ENCODE data around the gene PARD3. TPM values are rescaled to one million over a fixed set of nuclear protein-coding genes. Genes with fewer than 3 reads are reported as not detected.
"Not testable (repeated sequence)": the region's sequence is repeated elsewhere in the genome, so short reads cannot be mapped to it uniquely, and the experiment has no call there.

PARD3 gene
- polyA plus RNA-seq, 3 donors, result 79.3 to 88.4 (median 87.3) TPM

DNA sequence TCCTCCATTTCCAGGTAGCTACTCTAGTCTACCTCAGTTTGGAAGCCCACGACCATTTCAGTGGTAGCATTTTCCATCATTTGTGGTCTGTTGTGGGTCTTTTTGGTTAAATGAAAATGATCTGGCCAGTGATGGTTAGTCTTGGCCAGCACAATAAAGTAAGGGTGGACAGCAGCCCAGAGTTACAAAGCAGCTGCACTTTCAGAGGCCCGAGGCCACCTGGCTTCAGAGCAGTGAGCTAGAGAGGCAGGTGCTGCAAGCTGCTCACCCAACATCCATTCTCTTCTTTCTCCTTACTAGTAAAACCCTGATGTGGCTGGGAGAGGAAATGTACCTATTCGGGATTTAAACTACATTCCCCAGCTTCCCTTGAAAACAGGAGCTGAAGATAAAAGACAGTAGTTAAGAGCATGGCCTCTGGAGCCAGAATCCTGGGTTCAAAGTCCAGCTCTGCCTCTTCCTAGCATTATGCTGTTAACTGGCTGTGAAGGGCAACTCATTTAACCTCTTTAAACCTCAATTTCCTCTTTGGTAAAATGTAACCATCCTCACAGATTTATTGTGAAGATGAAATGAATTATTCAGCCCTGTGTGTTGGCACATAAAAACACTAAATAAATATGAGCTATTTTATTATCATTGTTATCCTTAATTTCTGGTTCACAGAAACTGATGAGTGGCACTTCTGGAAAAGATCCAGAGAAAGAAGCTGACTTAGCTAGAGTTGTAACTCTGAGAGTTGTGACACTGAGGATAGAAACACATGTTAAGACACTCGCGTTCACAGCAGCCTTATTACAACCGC is 517.4 kb downstream of the PARD3 start:
- DNase-seq (ENCODE audit: low read depth in 3 of 3, low spot score in 2 of 3), result no peak

DNA sequence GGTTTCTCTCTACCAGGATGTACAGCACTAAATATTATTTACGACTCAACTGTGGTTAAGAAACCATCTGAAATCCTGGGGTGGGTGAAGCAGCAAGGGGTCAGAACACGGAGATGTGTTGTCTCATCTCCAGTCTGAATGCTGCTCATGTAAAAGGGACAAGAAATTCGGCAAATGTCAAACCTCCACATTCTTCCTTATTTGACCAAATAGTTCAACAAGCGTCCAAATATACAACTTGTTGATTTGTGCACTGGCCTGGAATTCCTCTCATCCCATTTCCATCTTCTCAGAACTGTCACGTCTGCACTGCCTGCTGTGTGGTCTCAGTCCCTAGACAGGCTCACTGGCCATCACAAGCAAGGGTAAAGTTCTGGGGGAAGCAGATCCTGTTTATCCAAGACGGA is 520.0 kb downstream of the PARD3 start:
- DNase-seq (ENCODE audit: low read depth in 3 of 3, low spot score in 2 of 3), result peak; percentile 27 to 50 (median 44)

DNA sequence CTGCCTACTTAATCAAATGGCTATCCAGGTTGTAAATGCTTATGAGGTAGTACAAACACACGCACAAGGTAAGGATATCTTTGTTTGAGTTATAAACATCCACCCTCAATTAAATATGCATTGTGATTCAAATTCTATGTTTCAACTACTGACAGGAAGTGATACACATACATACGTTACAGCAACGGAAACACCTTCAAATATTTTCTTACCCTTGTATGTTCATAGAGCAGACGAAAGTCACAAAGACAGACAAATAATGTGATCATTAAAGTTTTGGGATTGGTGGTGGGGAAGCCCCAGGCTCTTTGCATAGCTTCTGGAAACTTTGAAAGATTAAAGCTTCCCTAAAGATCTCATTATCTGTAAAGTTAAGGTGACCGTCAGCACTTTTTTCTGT is 521.0 kb downstream of the PARD3 start:
- DNase-seq (ENCODE audit: low read depth in 3 of 3, low spot score in 2 of 3), result no peak

DNA sequence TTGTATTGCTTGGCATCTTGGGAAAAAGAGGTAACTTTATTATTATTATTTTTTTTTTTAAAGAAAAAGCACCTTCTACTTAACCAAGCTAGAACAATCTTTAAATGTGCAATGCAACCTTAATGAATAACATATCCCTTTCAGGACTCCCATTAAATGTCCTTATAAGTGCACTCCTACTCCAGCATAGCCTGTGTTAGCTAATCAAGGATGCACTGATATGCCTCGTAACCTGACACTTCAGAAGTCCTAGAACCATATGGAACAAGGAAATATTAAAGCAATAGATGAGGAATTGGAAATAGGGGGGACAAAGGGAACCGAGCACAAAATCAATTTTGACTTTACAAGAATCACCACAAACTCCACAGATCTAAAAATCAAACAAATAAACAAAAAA is 522.4 kb downstream of the PARD3 start:
- DNase-seq (ENCODE audit: low read depth in 3 of 3, low spot score in 2 of 3), result no peak

DNA sequence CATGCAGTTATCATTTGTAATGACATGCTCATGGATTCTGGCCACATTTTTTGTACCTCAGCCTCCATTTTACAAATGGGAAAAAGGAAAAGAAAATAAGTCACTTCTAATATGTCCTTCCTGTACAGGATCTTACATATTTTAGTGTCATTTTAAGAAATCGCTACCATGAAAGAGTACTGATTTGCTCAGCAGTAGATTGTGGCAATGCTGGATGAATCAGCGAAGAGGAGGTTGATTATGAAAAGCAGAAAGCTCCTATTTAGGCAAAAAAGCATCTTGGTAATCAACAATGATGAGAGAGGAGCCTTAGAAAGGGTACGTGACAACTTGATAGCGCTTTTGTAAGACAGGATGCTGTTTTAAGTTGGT is 522.9 kb downstream of the PARD3 start:
- DNase-seq (ENCODE audit: low read depth in 3 of 3, low spot score in 2 of 3), result no peak

DNA sequence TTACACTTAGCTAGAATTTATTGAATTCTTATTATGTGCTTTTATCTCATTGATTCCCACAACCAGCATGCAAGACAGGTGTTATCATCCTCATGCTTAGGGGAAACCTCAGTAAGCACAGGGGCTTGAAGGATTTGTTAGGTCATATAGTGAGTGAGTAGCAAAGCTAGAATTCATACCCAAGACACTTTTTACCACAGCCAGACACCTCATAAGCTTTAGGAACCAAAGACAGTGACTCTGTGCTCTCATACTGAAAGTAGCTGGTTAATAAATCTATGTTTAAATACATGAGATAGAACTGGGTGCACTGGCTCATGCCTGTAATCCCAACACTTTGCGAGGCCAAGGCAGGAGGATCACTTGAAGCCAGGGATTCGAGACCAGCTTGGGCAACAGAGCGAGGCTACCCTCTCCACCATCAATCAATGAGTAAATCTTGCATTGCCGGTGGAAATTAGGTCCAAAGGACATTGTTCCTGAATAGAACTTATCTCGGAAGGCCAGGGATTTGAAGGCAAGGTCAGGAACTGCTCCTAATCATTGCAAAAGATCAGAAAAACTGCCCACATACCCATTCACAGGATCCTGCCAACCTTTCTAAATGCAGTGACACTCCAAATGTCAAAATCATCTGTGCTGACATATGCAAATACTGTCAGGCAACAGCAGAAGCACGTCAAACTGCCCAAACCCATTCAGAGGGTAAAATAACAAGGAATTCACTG is 523.5 kb downstream of the PARD3 start:
- DNase-seq (ENCODE audit: low read depth in 3 of 3, low spot score in 2 of 3), result no peak

DNA sequence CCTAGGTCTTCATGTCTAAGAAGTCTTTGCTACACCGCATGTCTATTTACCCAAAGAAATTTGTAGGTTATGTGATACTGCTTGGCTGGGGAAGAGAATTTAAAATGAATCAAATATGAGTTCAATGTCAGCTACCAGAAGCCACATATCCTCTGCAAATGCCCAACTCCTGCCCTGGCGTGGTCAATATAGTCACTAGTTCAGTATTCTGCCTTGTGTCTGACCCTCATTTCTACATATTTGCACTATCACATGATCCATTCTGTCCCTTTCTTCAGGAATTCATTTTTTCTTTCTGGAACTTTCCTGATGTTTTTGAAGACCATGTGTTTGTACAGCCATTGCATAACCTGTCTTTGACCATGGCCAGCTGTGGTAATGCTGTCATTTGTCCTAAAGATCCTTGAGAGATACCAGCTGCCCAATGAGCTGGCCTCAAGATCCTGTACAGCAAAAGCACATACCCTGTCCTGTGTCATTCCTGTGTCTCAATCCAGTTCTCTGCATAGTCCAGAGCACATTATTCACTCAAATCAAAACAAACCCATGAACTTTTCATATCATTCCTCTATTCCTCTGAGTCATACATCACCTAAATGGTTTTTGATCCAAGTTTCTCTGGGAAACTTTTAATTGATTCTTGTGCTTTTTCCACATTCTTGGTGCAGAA is 524.5 kb downstream of the PARD3 start:
- no peak for DNase-seq (ENCODE audit: low read depth in 3 of 3, low spot score in 2 of 3)

DNA sequence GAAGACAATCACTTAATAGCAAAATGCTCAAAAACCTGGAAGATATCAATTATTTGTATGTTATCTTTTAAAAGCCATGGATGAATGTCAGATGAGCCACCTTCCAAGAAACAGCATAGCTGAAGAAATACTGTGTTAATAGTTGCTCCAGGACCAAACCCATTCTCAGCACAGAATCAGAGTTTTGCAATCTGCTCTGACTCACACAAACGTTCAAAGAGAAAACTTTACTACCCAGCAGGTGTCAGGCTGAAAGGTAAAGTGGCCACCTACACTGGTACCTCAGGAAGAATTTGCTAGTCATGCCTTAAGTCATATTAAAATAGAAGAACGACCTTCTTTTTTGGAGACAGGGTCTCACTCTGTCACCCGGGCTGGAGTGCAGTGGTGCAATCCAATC is 526.5 kb downstream of the PARD3 start:
- DNase-seq (ENCODE audit: low read depth in 3 of 3, low spot score in 2 of 3), result no peak

DNA sequence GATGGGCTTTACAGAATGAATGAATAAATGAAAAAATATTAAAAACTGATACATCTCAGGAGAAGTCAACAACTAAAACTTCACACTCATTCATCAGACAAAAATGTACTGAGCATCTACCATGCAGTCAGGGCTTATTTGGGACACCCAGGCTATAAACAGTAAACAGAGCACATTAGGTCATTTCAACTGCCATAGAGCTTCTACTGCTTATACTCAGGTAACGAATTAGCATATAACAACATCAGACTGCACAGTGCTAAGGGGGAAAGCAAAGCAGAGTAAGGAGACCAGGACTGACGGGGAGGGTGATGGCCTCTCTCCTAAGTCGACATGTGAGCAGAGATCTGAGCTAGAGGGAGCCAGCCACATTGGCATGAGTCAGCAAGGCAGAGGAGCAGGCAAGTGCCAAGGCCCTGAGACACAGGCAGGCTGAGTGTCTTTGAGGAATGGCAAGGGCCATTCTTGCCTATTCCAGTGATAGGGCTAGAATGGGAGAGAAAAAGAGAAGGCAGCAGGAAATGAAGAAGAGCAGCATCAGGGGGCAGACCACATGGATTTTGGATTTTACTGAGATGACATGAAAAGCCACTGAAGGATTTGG is 528.9 kb downstream of the PARD3 start:
- no peak for DNase-seq (ENCODE audit: low read depth in 3 of 3, low spot score in 2 of 3)

DNA sequence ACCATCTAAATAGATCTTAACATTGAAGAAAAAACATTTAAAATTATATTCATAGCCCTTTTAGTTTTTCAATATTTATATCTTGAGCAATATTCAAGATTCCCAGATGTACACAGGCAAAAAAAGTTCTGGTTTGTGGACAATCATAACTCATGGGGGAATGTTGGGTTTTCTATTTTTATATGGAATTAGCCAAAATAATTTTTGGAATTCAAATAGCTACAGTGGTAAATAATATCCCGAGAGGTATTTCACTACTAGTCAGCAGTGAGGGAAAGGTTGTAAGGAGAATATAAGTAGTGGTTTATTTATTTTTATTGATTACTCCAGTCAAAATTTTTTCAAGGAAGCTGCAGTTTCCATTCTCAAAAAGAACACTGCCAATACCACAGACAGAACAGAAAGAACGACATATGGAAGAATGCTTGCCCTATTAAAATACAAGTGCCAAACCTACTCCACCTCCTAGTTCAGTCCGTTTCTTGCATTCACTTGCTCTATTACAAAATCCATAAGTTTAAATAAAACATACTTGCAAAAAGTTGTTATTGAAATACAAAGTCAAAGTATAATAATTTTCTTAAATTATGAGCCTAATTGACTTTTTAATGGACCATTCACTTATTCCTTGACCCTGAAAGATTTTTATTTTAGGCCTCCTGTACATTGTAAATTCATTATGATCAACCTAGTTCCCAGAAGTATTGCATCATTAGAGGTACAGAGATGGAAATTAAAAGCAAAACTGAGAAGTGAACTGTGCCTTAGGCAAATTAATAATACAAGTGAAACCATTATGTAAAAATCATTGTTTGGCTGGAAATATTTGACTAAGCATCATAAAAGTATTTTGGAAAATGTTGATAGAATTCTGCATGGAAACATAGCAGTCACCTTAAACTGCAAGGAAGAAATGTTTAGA is 533.2 kb downstream of the PARD3 start:
- no peak for DNase-seq (ENCODE audit: low read depth in 3 of 3, low spot score in 2 of 3)

DNA sequence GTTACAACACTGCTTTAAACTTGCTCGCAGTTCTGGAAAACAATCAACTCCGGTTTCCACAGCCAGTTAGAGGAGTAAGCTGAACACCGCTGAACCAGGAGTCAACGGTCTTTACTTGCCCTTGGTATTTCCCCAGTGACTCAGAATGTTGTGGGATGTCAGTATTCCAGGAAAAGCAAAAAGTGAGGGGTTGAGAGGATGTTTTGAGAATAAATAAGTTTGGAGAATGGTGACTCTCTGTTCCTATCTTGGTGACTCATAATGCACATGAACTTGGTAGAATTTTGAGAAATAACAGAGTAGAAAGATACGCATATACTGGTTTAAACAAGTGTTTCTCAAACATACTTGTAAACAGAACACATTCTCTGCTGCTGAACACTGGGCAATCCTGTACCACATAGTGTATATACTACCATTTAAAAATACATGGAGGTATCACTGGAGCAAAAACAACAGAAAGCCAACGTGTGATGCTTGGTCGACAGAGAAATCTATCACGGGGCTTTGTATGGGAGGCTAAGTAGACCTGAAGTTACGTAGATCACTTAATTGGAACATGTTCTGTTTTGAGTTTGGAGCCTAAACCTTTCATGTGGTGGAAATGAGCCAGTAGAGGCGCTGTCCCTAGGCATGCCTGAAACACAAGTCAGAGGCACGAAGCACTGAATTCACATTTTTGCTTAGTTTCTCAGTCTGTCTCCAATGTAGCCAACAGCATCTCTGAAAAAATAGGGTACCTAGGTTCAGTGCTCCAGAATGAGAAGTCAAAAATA is 534.3 kb downstream of the PARD3 start:
- DNase-seq (ENCODE audit: low read depth in 3 of 3, low spot score in 2 of 3), result no peak

DNA sequence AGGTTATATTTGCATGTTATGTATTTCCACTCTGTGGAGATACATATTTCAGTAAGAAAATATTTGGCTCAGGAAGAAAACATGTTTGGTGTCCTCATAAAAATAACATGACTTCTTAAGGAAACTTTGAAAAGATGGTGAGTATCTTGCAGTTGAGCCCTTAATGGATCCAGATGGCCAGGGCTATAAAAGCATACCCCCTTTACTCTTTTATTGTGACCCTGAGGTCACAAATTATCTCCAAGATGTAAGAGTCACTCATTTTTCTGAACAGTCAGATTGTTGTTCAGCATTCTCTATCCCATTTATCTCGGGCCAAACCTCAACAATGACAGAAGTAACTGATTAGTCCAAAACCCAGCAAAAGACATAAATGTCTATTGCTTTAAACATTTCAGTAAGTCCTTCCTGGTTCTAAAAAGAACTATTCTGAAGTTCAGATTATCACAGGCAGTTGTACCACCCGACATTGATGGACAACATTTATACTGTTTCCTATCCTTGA is 539.4 kb downstream of the PARD3 start:
- no peak for DNase-seq (ENCODE audit: low read depth in 3 of 3, low spot score in 2 of 3)

DNA sequence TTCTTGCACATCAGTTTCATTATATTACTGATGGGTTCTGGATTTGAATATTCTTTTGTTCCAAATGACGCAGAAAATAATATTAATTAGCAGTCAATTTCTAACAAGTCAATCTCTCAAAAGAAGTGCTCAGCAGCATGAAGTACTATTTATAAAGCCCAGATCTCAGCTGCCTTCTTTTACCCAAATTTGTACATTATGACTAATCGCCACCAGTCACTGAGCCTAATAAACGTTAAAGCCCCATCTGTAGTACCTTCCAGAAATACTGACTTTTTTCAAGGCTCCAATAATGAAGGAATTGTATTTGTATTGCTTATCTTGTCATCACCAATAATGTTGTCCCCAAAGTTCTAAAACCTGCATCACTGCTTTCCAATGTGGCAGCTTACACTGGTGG is 540.2 kb downstream of the PARD3 start:
- DNase-seq (ENCODE audit: low read depth in 3 of 3, low spot score in 2 of 3), result no peak

DNA sequence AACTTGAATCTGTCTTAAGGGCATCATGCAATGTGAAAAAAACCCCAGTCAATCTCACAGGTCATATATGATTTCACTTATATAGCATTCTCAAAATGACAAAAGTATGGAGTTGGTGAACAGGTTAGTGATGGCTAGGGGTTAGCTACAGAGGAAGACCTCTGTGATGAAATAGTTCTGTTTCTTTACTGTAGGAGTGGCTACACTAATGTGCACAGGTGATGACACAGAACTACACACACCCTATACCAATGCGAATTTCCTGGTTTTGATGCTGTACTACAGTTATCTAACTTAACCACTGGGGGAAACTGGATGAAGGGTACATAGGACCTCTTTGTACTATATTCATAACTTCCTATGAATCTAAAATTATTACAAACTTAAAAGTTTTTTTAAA is 541.8 kb downstream of the PARD3 start:
- no peak for DNase-seq (ENCODE audit: low read depth in 3 of 3, low spot score in 2 of 3)

DNA sequence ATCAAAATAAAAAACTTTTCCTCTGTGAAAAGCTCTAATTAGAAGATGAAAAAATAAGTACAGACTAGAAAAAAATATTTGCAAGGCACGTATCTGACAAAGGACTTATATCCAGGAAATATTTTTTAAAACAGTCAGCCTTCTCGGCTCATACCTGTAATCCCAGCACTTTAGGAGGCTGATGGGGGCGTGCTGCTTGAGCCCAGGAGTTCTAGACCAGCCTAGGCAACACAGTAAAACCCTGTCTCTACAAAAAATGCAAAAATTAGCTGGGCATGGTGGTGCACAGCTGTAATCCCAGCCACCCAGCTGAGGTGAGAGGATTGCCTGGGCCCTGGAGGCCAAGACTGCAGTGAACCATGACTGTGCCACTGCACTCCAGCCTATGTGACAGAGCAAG is 542.8 kb downstream of the PARD3 start:
- no peak for DNase-seq (ENCODE audit: low read depth in 3 of 3, low spot score in 2 of 3)

DNA sequence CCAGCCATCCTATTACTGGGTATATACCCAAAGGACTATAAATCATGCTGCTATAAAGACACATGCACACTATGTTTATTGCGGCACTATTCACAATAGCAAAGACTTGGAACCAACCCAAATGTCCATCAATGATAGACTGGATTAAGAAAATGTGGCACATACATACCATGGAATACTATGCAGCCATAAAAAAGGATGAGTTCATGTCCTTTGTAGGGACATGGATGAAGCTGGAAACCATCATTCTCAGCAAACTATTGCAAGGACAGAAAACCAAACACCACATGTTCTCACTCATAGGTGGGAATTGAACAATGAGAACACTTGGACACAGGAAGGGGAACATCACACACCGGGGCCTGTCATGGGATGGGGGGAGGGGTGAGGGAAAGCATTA is 546.7 kb downstream of the PARD3 start:
- not testable (repeated sequence) for DNase-seq (ENCODE audit: low read depth in 3 of 3, low spot score in 2 of 3)

DNA sequence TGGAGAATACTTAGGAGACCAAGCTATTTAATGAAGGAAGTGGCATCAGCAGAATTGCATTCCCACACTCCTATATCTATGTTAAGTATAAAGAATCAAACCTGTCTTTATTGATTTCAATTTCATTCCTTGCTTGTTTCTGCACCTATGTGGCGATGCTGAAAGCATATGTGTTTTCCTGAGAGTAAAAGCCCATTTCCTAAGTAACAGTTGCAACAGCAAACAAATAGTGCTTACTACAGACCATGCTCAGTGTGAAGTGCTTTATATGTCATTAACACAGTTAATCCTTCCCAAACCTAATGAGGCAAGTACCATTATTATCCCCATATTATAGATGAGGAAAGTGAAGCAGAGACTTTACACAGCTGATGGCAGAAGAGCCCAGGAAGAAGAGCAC is 552.1 kb downstream of the PARD3 start:
- DNase-seq (ENCODE audit: low read depth in 3 of 3, low spot score in 2 of 3), result no peak

DNA sequence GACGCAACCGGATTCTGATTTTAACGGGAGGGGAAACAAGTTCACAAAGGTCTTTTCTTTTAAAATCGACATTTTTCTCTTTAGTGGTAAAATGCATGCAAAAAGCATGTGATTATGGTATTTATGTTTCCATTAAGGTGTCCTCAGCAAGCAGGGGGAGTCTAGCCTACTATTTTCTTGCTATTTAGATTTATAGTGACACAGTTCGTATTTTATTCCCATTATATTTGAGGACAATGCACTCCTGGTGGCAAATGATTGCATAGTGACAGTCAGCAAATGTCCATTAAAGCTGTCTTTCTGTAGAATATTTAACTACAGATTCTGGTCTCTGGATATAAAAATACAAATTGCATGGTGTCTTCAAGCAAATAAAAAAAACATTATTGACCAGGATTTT is 554.2 kb downstream of the PARD3 start:
- no peak for DNase-seq (ENCODE audit: low read depth in 3 of 3, low spot score in 2 of 3)

DNA sequence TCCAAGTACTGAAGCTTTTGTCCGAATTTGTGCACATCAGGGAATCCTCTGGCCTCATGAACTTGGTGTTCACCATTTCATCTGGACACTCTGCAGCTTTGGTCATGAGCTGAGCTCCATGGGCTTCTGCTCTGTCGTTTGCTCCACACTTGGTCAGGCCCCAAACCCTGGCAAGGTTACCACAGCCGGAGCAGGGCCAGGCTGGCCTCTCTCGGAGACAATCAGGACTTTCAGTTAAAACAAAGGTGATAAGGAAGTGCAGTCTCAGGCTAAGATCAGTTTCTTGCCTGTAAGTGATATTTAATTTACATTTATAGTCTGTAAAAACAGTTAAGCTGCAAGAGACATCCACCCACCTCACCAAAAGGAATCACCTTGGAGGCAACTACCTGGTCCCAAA is 558.9 kb downstream of the PARD3 start:
- DNase-seq (ENCODE audit: low read depth in 3 of 3, low spot score in 2 of 3), result no peak

Data from right renal cortex interstitium (tissue), 3 donors.